ENCODE data around the gene CASKIN1. TPM values are rescaled to one million over a fixed set of nuclear protein-coding genes. Genes with fewer than 3 reads are reported as not detected.
A peak's percentile ranks its signal among the peaks of the same experiment; 100 is the strongest.

The CASKIN1 gene
- total and polyA plus RNA-seq, 8 donors: 0.15 to 0.73 (median 0.37) TPM; not detected in 4

DNA sequence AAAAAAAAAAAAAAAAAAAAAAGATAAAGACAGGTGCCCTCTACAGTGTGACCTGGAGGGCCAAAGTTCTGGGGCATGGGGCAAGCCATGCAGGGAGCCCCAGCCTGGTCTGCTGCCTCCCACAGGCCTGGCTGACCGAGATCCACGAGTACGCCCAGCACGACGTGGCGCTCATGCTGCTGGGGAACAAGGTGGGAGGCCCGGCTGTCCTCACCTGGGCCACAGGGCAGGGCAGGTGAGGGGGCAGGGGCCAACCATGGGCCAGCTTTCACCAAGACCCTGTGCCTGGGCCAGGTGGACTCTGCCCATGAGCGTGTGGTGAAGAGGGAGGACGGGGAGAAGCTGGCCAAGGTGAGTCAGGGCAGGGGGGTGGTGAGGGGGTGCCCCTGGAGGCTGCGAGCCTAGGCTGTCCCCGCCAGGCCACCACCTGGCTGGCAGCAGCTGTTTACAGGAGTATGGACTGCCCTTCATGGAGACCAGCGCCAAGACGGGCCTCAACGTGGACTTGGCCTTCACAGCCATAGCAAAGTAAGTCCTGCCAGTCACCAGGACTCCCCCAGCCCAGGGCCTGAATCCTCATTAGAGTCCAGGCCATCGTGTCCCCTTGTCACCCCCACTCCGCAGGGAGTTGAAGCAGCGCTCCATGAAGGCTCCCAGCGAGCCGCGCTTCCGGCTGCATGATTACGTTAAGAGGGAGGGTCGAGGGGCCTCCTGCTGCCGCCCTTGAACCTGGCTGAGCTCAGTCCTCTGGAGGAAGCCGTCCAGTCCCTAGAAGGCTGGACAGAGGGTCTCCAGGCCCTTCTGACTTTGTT is 43.5 kb downstream of the CASKIN1 start:
- H3K27ac ChIP-seq: peak overlapping the region; percentile 60 to 97 (median 83)
- DNase-seq: peak; percentile 48 to 63
- intact Hi-C loops (cut with DNase I; ENCODE audit: low total_unique reads): loop anchor here (5.0 kb wide), 1 partner anchor 131 kb away; no protein-coding TSS in a partner anchor
- peak in 1 of 3 donors; percentile 1 for TF ChIP-seq POLR2AphosphoS5 (IDR thresholded peaks at IDR 0.05)
- TF ChIP-seq, protein P1, sequence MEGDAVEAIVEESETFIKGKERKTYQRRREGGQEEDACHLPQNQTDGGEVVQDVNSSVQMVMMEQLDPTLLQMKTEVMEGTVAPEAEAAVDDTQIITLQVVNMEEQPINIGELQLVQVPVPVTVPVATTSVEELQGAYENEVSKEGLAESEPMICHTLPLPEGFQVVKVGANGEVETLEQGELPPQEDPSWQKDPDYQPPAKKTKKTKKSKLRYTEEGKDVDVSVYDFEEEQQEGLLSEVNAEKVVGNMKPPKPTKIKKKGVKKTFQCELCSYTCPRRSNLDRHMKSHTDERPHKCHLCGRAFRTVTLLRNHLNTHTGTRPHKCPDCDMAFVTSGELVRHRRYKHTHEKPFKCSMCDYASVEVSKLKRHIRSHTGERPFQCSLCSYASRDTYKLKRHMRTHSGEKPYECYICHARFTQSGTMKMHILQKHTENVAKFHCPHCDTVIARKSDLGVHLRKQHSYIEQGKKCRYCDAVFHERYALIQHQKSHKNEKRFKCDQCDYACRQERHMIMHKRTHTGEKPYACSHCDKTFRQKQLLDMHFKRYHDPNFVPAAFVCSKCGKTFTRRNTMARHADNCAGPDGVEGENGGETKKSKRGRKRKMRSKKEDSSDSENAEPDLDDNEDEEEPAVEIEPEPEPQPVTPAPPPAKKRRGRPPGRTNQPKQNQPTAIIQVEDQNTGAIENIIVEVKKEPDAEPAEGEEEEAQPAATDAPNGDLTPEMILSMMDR (IDR thresholded peaks at IDR 0.05): no peak
- TF ChIP-seq POLR2A (IDR thresholded peaks at IDR 0.05): no peak
- TF ChIP-seq EP300 (IDR thresholded peaks at IDR 0.05): no peak
- H3K9me3 ChIP-seq: no peaks in the 10 kb centered on the region
- H3K4me3 ChIP-seq: peak overlapping the region; percentile 65 to 90 (median 84)
- 15 to 23% (median 20%) methylated on average over 22 to 25 of the region's 25 CpGs for WGBS, 5 donors
- H3K36me3 ChIP-seq: peaks cover 8 to 13% (median 12%) of the 10 kb centered on the region in 4 donors
- peaks cover 75 to 91% (median 89%) of the 10 kb centered on the region in 4 donors for H3K4me1 ChIP-seq
- H3K27me3 ChIP-seq: peaks cover 0 to 4% (median 0%) of the 10 kb centered on the region in 3 donors

DNA sequence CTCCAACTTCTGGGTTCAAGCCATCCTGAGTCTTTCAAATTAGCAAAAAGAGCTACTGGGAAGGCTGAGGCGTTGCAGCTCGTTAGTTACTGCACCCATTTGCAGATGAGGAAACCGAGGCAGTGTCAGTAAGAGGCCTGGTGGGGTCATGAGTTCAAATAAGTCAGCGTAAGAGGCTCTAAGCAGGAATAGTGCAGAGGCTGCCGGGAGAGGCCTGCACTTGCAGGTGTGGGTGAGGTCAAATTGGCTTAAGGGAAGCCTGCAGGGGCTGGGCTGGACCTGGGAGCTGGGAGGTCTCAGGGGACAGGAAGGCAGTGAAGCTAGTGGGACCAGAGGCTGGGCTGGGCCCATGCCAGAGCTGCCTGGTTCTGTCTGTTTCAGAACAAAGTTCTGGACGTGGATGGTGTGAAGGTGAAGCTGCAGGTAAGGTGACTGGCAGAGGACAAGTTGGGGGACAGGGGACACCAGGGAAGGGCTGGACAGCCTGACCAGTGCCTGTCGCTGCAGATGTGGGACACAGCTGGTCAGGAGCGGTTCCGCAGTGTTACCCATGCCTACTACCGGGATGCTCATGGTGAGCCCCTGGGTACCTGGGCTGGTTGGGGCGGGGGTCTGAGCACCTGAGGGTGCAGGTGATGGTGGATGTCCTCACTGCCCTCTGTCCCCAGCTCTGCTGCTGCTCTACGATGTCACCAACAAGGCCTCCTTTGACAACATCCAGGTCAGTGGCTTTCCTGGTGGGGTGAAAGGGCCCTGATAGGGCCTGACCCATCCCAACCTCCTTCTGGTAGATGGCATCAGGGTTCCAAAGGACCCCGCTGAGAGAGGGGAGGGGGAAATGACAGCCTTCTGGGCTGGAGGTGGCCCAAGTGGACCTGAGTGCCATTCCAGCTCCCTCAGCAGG is 45.0 kb downstream of the CASKIN1 start:
- peaks cover 8 to 13% (median 12%) of the 10 kb centered on the region in 4 donors for H3K36me3 ChIP-seq
- H3K27me3 ChIP-seq: peaks cover 0 to 4% (median 0%) of the 10 kb centered on the region in 3 donors
- H3K4me1 ChIP-seq: peaks cover 67 to 90% (median 84%) of the 10 kb centered on the region in 4 donors
- DNase-seq: no peak
- TF ChIP-seq POLR2A (IDR thresholded peaks at IDR 0.05): no peak
- TF ChIP-seq, protein P1 (IDR thresholded peaks at IDR 0.05): no peak
- intact Hi-C loops (cut with DNase I; ENCODE audit: low total_unique reads): loop anchor here (5.0 kb wide), 1 partner anchor 129 kb away; no protein-coding TSS in a partner anchor
- H3K27ac ChIP-seq: peak overlapping the region; percentile 65 to 97 (median 83)
- peak overlapping the region in 2 of 4 donors; percentile 6 to 87 for H3K4me3 ChIP-seq
- no peaks in the 10 kb centered on the region for H3K9me3 ChIP-seq
- 53 to 66% (median 64%) methylated on average over 7 to 13 of the region's 13 CpGs for WGBS, 5 donors

- Histone ChIP-seq H3K27ac (peak overlapping the region; percentile 27 to 97 (median 81)), H3K36me3 (peaks cover 8 to 13% (median 12%) of the 10 kb centered on the region in 4 donors), H3K4me1 (peaks cover 64 to 85% (median 78%) of the 10 kb centered on the region in 4 donors), H3K9me3 (no peaks in the 10 kb centered on the region), H3K27me3 (peaks cover 0 to 4% (median 0%) of the 10 kb centered on the region in 3 donors), H3K4me3 (peak overlapping the region in 1 of 4 donors; percentile 6)
- DNase-seq: peak; percentile 59 to 78
- 29 to 44% (median 33%) methylated on average over 6 to 18 of the region's 18 CpGs for WGBS, 5 donors
- intact Hi-C loops (cut with DNase I; ENCODE audit: low total_unique reads): loop anchor here (5.0 kb wide), 1 partner anchor 128 kb away; no protein-coding TSS in a partner anchor
- TF ChIP-seq POLR2AphosphoS5 (IDR thresholded peaks at IDR 0.05) (peak in 2 of 3 donors; percentile 11 to 51), POLR2A (IDR thresholded peaks at IDR 0.05) (no peak)
Observed at GRCh38 chr16:2150418-2151187, 45.8 kb downstream of the CASKIN1 start.

GRCh38 chr16:2149630-2150417 is 46.6 kb downstream of the CASKIN1 start:
- H3K4me3 ChIP-seq: peak overlapping the region in 2 of 4 donors; percentile 13 to 61
- no peak for DNase-seq
- H3K36me3 ChIP-seq: peaks cover 8 to 13% (median 12%) of the 10 kb centered on the region in 4 donors
- intact Hi-C loops (cut with DNase I; ENCODE audit: low total_unique reads): loop anchor here (5.0 kb wide), 1 partner anchor 128 kb away; no protein-coding TSS in a partner anchor
- TF ChIP-seq POLR2AphosphoS5 (IDR thresholded peaks at IDR 0.05) (peak in 1 of 3 donors; percentile 18), POLR2A (IDR thresholded peaks at IDR 0.05) (no peak)
- WGBS, 5 donors: 51 to 55% (median 52%) methylated on average over 12 to 24 of the region's 24 CpGs
- peaks cover 0 to 4% (median 0%) of the 10 kb centered on the region in 3 donors for H3K27me3 ChIP-seq
- H3K27ac ChIP-seq: peak overlapping the region; percentile 73 to 97 (median 87)
- H3K4me1 ChIP-seq: peaks cover 64 to 84% (median 76%) of the 10 kb centered on the region in 4 donors
- H3K9me3 ChIP-seq: no peaks in the 10 kb centered on the region

Measured in stomach (tissue), 9 donors.